ENCODE results near the gene ADORA2B.

Gene ADORA2B

DNA sequence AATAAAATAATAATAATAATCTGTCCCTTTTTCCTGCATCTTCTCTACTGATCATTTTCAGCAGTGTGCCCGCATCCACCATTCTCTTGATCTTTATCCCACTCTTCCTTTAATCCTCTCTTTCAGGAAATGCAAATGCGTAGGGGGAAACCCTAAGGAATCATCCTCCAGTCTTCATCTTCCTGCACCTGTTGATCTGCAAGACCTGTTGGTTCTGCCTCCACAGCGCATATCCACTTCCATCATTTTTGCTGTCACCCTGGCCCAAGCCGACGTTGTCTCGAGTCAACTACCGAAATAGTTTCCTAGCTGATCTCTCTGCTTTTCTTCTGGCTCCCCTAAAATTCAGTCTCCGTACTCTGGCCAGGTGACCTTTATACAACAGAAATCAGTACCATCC, 24.5 kb downstream of the ADORA2B start:
- Histone ChIP-seq H3K9me2 (replicated peaks; ENCODE audit: low read depth, low read length) (no peaks in the 10 kb centered on the region), H3K4me1 (ENCODE audit: insufficient read depth, low read length, poor library complexity, severe bottlenecking) (peaks cover 17% of the 10 kb centered on the region), H3K9ac (ENCODE audit: low read depth, low read length, poor library complexity, severe bottlenecking) (no peak overlapping the region), H3K79me2 (ENCODE audit: insufficient read depth, low read length) (no peaks in the 10 kb centered on the region), H3K9me3 (ENCODE audit: insufficient read depth, low read depth, low read length) (no peaks in the 10 kb centered on the region), H3K4me3 (ENCODE audit: low read length, poor library complexity, severe bottlenecking) (no peak overlapping the region), H2AFZ (ENCODE audit: low read length) (no peak overlapping the region), H3K36me3 (ENCODE audit: insufficient read depth, low read length) (no peaks in the 10 kb centered on the region), H3F3A (ENCODE audit: low read depth) (no peaks in the 10 kb centered on the region), H4K20me1 (ENCODE audit: insufficient read depth, low read length, poor library complexity, severe bottlenecking) (no peaks in the 10 kb centered on the region), H3K4me2 (ENCODE audit: low read depth, low read length, poor library complexity, severe bottlenecking) (no peak overlapping the region), H3K27me3 (ENCODE audit: insufficient read depth, low read length, poor library complexity, severe bottlenecking) (no peaks in the 10 kb centered on the region)
- TF ChIP-seq, protein P1, sequence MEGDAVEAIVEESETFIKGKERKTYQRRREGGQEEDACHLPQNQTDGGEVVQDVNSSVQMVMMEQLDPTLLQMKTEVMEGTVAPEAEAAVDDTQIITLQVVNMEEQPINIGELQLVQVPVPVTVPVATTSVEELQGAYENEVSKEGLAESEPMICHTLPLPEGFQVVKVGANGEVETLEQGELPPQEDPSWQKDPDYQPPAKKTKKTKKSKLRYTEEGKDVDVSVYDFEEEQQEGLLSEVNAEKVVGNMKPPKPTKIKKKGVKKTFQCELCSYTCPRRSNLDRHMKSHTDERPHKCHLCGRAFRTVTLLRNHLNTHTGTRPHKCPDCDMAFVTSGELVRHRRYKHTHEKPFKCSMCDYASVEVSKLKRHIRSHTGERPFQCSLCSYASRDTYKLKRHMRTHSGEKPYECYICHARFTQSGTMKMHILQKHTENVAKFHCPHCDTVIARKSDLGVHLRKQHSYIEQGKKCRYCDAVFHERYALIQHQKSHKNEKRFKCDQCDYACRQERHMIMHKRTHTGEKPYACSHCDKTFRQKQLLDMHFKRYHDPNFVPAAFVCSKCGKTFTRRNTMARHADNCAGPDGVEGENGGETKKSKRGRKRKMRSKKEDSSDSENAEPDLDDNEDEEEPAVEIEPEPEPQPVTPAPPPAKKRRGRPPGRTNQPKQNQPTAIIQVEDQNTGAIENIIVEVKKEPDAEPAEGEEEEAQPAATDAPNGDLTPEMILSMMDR (conservative IDR thresholded peaks at IDR 0.05; ENCODE audit: low read length): no peak
- no peak for TF ChIP-seq EZH2phosphoT487 (IDR thresholded peaks at IDR 0.05; ENCODE audit: borderline replicate concordance)

DNA sequence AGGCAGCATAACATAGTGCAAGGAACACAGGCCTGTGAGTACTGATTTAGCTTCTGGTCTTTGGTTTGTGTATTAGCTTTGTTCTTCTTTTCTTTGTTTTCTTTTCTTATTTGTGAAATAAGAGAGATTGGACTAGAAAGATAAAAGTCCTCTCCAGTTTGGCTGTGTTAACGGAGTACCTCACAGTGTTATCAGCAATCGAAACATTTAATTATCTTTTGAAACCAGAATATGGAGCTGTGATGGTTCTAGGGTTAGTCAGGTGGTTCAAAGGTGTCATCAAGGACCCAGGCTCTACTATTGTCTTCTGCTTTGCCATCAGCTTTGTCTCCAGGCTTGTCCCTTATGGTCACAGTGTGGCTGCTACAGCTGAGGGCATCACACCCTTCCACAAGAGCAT, 25.6 kb downstream of the ADORA2B start:
- H3K27me3 ChIP-seq (ENCODE audit: insufficient read depth, low read length, poor library complexity, severe bottlenecking): no peaks in the 10 kb centered on the region
- H3K4me3 ChIP-seq (ENCODE audit: low read length, poor library complexity, severe bottlenecking): no peak overlapping the region
- no peak overlapping the region for H3K9ac ChIP-seq (ENCODE audit: low read depth, low read length, poor library complexity, severe bottlenecking)
- no peaks in the 10 kb centered on the region for H3F3A ChIP-seq (ENCODE audit: low read depth)
- no peaks in the 10 kb centered on the region for H3K9me3 ChIP-seq (ENCODE audit: insufficient read depth, low read depth, low read length)
- no peak overlapping the region for H2AFZ ChIP-seq (ENCODE audit: low read length)
- no peak overlapping the region for H3K4me2 ChIP-seq (ENCODE audit: low read depth, low read length, poor library complexity, severe bottlenecking)
- TF ChIP-seq, protein P1 (conservative IDR thresholded peaks at IDR 0.05; ENCODE audit: low read length): no peak
- TF ChIP-seq EZH2phosphoT487 (IDR thresholded peaks at IDR 0.05; ENCODE audit: borderline replicate concordance): no peak
- no peaks in the 10 kb centered on the region for H3K36me3 ChIP-seq (ENCODE audit: insufficient read depth, low read length)
- no peaks in the 10 kb centered on the region for H3K9me2 ChIP-seq (replicated peaks; ENCODE audit: low read depth, low read length)
- H4K20me1 ChIP-seq (ENCODE audit: insufficient read depth, low read length, poor library complexity, severe bottlenecking): no peaks in the 10 kb centered on the region
- no peaks in the 10 kb centered on the region for H3K79me2 ChIP-seq (ENCODE audit: insufficient read depth, low read length)
- peaks cover 17% of the 10 kb centered on the region for H3K4me1 ChIP-seq (ENCODE audit: insufficient read depth, low read length, poor library complexity, severe bottlenecking)

DNA sequence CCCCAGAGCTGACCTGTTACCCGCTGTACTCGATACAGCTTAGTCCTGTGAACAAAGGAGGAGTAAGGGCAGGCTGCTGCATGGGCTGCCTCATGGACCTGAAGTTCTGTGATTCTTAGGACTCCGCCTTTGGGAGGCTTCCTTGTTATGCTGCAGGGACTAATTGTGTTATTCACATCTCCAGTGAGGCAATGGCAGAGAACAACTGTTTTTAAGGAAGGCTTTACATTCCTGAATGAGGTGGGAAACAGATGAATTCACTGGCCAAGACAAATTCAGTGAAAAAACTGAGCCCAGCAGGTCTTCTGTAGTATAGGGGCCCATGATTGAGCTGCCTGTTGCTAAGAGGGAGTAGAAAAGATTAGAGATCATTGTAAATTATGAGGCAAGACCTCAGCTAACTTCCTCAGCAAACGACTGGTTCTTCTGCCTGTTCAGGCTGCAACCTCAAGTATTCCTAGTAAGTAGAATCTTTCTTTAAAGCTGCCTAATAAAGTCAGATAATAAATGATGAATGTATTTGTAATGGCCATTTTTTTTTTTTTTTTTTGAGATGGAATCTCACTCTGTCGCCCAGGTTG, 26.3 kb downstream of the ADORA2B start:
- H3K36me3 ChIP-seq (ENCODE audit: insufficient read depth, low read length): no peaks in the 10 kb centered on the region
- no peaks in the 10 kb centered on the region for H3K27me3 ChIP-seq (ENCODE audit: insufficient read depth, low read length, poor library complexity, severe bottlenecking)
- no peaks in the 10 kb centered on the region for H3K9me2 ChIP-seq (replicated peaks; ENCODE audit: low read depth, low read length)
- no peaks in the 10 kb centered on the region for H4K20me1 ChIP-seq (ENCODE audit: insufficient read depth, low read length, poor library complexity, severe bottlenecking)
- no peak overlapping the region for H3K4me3 ChIP-seq (ENCODE audit: low read length, poor library complexity, severe bottlenecking)
- TF ChIP-seq, protein P1 (conservative IDR thresholded peaks at IDR 0.05; ENCODE audit: low read length): no peak
- TF ChIP-seq EZH2phosphoT487 (IDR thresholded peaks at IDR 0.05; ENCODE audit: borderline replicate concordance): no peak
- no peaks in the 10 kb centered on the region for H3K9me3 ChIP-seq (ENCODE audit: insufficient read depth, low read depth, low read length)
- no peak overlapping the region for H2AFZ ChIP-seq (ENCODE audit: low read length)
- H3K79me2 ChIP-seq (ENCODE audit: insufficient read depth, low read length): no peaks in the 10 kb centered on the region
- no peak overlapping the region for H3K9ac ChIP-seq (ENCODE audit: low read depth, low read length, poor library complexity, severe bottlenecking)
- H3K4me2 ChIP-seq (ENCODE audit: low read depth, low read length, poor library complexity, severe bottlenecking): no peak overlapping the region
- H3F3A ChIP-seq (ENCODE audit: low read depth): no peaks in the 10 kb centered on the region
- H3K4me1 ChIP-seq (ENCODE audit: insufficient read depth, low read length, poor library complexity, severe bottlenecking): peaks cover 17% of the 10 kb centered on the region

Measured in Loucy (cell line).